NCI-H1694 treated with DMSO at 0.1 percent for 48 hours (cell line): ENCODE results near the gene SHISA7.

Experiments
- DNase-seq: peaks from one replicate; lab custom pipeline; 2025; lab: John Stamatoyannopoulos, UW

The SHISA7 gene

GRCh38 chr19:55387736-55388497 is 55.2 kb downstream of the SHISA7 start:
- DNase-seq, result no peak

- no peak for DNase-seq
These were observed 56.6 kb downstream of the SHISA7 start for GRCh38 chr19:55386493-55386971.

- peak; percentile 99 for DNase-seq
These were observed 57.2 kb downstream of the SHISA7 start, which contains the start of gene RPL28 for GRCh38 chr19:55385724-55386492. RPL28 (plus strand) TSS chr19:55385932; CDS start chr19:55386358, 426 bp downstream.

- peak; percentile 99 for DNase-seq
These were observed 58.0 kb downstream of the SHISA7 start for GRCh38 chr19:55384920-55385723.

- DNase-seq, result peak; percentile 36
These were observed 58.8 kb downstream of the SHISA7 start, which contains the start of gene TMEM238 for GRCh38 chr19:55384131-55384919. TMEM238 (minus strand) TSS chr19:55384292; CDS start chr19:55384259, 33 bp downstream.

GRCh38 chr19:55383279-55384130 is 59.6 kb downstream of the SHISA7 start:
- DNase-seq, result peak; percentile 43

GRCh38 chr19:55382522-55383054 is 60.5 kb downstream of the SHISA7 start:
- no peak for DNase-seq

- no peak for DNase-seq
These were observed 61.1 kb downstream of the SHISA7 start for GRCh38 chr19:55382013-55382412.

GRCh38 chr19:55379174-55379573 is 63.9 kb downstream of the SHISA7 start:
- DNase-seq, result no peak
